Transverse colon (tissue), 4 donors: ENCODE measurements around the gene RGS7BP.

ENCODE experiments used
- CTCF ChIP-seq, 5 experiments: fragments of 200-600 bp in 3 of 5; fragments of 450-650 bp in 2 of 5; sonication (generic) in 3 of 5; IDR thresholded peaks; 1 replicate in 2 of 5; 2 replicates in 3 of 5; pipeline ENCODE4 v1.5.1; 2016 to 2017; ENCODE audit warnings: antibody characterized with exemption in 5 of 5, inconsistent platforms in 3 of 5, mild to moderate bottlenecking in 2 of 5, moderate library complexity in 1 of 5
- EP300 ChIP-seq: sonication (generic); formaldehyde crosslinking; IDR thresholded peaks from one replicate; pipeline ENCODE4 v1.6.1; 2017; ENCODE audit warnings: antibody characterized with exemption, low read depth
- POLR2A ChIP-seq: fragments of 450-650 bp; IDR thresholded peaks from one replicate; pipeline ENCODE4 v1.6.1; 2016; ENCODE audit warnings: antibody characterized with exemption, mild to moderate bottlenecking, moderate library complexity
- POLR2AphosphoS5 ChIP-seq, 3 donors: sonication (generic); formaldehyde crosslinking; IDR thresholded peaks; one replicate each; pipeline ENCODE4 v1.6.1; 2016; ENCODE audit warnings: antibody characterized with exemption in 3 of 3

- TF ChIP-seq POLR2A (no peak), POLR2AphosphoS5 (IDR thresholded peaks at IDR 0.05) (no peak), CTCF (IDR thresholded peaks at IDR 0.05) (no peak), EP300 (no peak)
These were observed 28.2 kb downstream of the RGS7BP start for GRCh38 chr5:64534033-64534432.
